Fibroblast of lung (primary cell): Measurements from ENCODE around the gene PACRG. TPM values are rescaled to one million over a fixed set of nuclear protein-coding genes. Genes with fewer than 3 reads are reported as not detected.

ENCODE experiments used
- DNase-seq, 2 donors: peaks; one replicate each; pipeline versions ENCODE4 v3.0.0 to v3.0.0-alpha.2; 2010; ENCODE audit warnings: low read depth in 2 of 2
- H2AFZ ChIP-seq: 2 replicates; pipeline ENCODE4 v1.5.1; 2012; ENCODE audit warnings: low read length, control low read depth, inconsistent platforms
- H3K27ac ChIP-seq: 2 replicates; pipeline ENCODE4 v1.5.1; 2011; ENCODE audit warnings: low read length, control low read depth; ENCODE audit not compliant: insufficient read depth
- H3K27me3 ChIP-seq: 2 replicates; pipeline ENCODE4 v1.5.1; 2011; ENCODE audit warnings: mild to moderate bottlenecking, low read length; ENCODE audit not compliant: control insufficient read depth, insufficient read depth
- H3K36me3 ChIP-seq: 2 replicates; pipeline ENCODE4 v1.5.1; 2011; ENCODE audit warnings: low read length; ENCODE audit not compliant: control insufficient read depth, insufficient read depth
- H3K4me1 ChIP-seq: 2 replicates; pipeline ENCODE4 v1.5.1; 2011; ENCODE audit warnings: low read length; ENCODE audit not compliant: control insufficient read depth, insufficient read depth; ENCODE audit errors: extremely low read depth
- H3K4me2 ChIP-seq: 2 replicates; pipeline ENCODE4 v1.5.1; 2011; ENCODE audit warnings: low read length, control low read depth; ENCODE audit not compliant: insufficient read depth; ENCODE audit errors: extremely low read depth
- H3K4me3 ChIP-seq, 4 experiments: fragments of 200-600 bp in 1 of 4; sonication (generic) in 1 of 4; replicated peaks in 1 of 4; 2 replicates each; pipeline ENCODE4 v1.5.1; 2011 to 2016; ENCODE audit warnings: low read length in 4 of 4, low read depth in 3 of 4, mild to moderate bottlenecking in 3 of 4, control low read depth in 2 of 4, inconsistent platforms in 1 of 4, mixed read lengths in 1 of 4; ENCODE audit not compliant: insufficient read depth in 1 of 4; ENCODE audit errors: control extremely low read depth in 1 of 4
- H3K79me2 ChIP-seq: 2 replicates; pipeline ENCODE4 v1.5.1; 2012; ENCODE audit warnings: mild to moderate bottlenecking, low read length, inconsistent platforms; ENCODE audit not compliant: control insufficient read depth, insufficient read depth
- H3K9ac ChIP-seq: 2 replicates; pipeline ENCODE4 v1.5.1; 2011; ENCODE audit warnings: mild to moderate bottlenecking, low read length, control low read depth; ENCODE audit not compliant: insufficient read depth
- H3K9me3 ChIP-seq: 2 replicates; pipeline ENCODE4 v1.5.1; 2012; ENCODE audit warnings: low read depth, low read length; ENCODE audit not compliant: control insufficient read depth, insufficient read depth
- H4K20me1 ChIP-seq: 2 replicates; pipeline ENCODE4 v1.5.1; 2011; ENCODE audit warnings: low read length; ENCODE audit not compliant: control insufficient read depth, insufficient read depth; ENCODE audit errors: extremely low read depth
- EZH2 ChIP-seq: IDR thresholded peaks from 2 replicates; pipeline ENCODE4 v1.5.1; 2012; ENCODE audit warnings: low read length, control low read depth, mild to moderate bottlenecking; ENCODE audit errors: missing control alignments
- polyA plus RNA-seq, 2 donors: library from polyadenylated mRNA; depleted of rRNA in 1 of 2; stranded (reverse) in 1 of 2; unstranded in 1 of 2; fragments of >200 nt; gene quantifications; 2 replicates each; pipeline ENCODE4 v1.2.1, GENCODE V29; 2011 to 2012; ENCODE audit warnings: missing spikeins in 1 of 2
- total RNA-seq: library from RNA; depleted of rRNA; stranded (reverse); fragments of >200 nt; gene quantifications from 2 replicates; pipeline ENCODE4 v1.2.1, GENCODE V29; 2014
- TF ChIP-seq, protein P1 (sequence below), 2 donors: IDR thresholded peaks in 1 of 2; conservative IDR thresholded peaks in 1 of 2; 1 replicate in 1 of 2; 2 replicates in 1 of 2; pipeline ENCODE4 v1.5.1; 2011 to 2012; ENCODE audit warnings: low read length in 2 of 2, control low read depth in 1 of 2, inconsistent platforms in 1 of 2, low read depth in 1 of 2, mild to moderate bottlenecking in 1 of 2

Gene PACRG
- total and polyA plus RNA-seq, 2 donors (not counting 1 experiment from before 2014, with no cell fraction given): 0.30 to 0.66 TPM

DNA sequence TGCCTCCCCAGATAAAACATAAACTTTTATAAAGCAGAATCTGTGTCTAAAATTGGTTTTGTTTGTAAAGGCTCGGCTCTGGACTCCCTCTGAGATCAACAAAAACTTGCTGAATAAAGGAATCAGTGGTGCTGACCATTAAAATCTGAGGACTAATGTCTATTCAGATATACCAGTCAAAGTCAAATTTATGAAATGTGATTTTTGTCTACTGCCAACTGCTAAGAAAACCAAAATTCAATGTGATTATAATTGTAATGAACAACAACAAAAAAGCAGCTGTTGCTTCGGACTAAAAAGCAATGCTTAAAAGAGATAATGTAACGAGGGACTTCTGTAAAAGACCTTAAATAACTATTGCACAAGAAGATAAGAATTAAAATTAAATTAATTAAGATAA, 26.8 kb upstream of the PACRG start:
- Histone ChIP-seq H3K4me1 (no peaks in the 10 kb centered on the region), H3K9ac (no peak overlapping the region), H3K9me3 (no peaks in the 10 kb centered on the region), H3K27ac (no peak overlapping the region), H3K4me3 (no peak overlapping the region), H4K20me1 (no peaks in the 10 kb centered on the region), H2AFZ (no peak overlapping the region), H3K4me2 (no peak overlapping the region), H3K79me2 (no peaks in the 10 kb centered on the region), H3K27me3 (no peaks in the 10 kb centered on the region), H3K36me3 (no peaks in the 10 kb centered on the region)
- TF ChIP-seq, protein P1, sequence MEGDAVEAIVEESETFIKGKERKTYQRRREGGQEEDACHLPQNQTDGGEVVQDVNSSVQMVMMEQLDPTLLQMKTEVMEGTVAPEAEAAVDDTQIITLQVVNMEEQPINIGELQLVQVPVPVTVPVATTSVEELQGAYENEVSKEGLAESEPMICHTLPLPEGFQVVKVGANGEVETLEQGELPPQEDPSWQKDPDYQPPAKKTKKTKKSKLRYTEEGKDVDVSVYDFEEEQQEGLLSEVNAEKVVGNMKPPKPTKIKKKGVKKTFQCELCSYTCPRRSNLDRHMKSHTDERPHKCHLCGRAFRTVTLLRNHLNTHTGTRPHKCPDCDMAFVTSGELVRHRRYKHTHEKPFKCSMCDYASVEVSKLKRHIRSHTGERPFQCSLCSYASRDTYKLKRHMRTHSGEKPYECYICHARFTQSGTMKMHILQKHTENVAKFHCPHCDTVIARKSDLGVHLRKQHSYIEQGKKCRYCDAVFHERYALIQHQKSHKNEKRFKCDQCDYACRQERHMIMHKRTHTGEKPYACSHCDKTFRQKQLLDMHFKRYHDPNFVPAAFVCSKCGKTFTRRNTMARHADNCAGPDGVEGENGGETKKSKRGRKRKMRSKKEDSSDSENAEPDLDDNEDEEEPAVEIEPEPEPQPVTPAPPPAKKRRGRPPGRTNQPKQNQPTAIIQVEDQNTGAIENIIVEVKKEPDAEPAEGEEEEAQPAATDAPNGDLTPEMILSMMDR (conservative IDR thresholded peaks at IDR 0.05 in 1 of 2, IDR thresholded peaks at IDR 0.05 in 1 of 2; ENCODE audit: low read depth in 1 of 2, low read length in 2 of 2): no peak
- TF ChIP-seq EZH2: no peak
- no peak for DNase-seq

DNA sequence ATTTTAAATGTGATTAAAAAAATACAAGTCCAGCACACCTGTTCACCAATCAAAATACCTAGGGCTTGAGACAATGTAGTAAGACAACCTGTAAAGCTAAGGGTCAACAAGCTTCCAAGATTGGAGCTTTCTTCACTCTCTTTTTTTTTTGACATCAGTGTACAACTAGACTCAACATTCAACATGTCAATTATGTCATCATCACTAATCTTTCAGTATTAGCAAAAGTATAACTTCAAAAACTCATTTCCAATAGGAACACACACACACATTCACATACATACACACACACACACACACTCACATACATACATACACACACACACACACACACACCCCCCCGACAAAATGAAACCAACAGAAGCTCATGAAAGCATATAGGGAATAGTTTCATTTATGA, 26.2 kb upstream of the PACRG start:
- no peak overlapping the region for H3K4me2 ChIP-seq
- H3K4me1 ChIP-seq: no peaks in the 10 kb centered on the region
- no peaks in the 10 kb centered on the region for H3K27me3 ChIP-seq
- no peak overlapping the region for H3K27ac ChIP-seq
- no peak overlapping the region for H2AFZ ChIP-seq
- H3K9me3 ChIP-seq: no peaks in the 10 kb centered on the region
- H3K4me3 ChIP-seq: peak overlapping the region in 1 of 4 experiments; percentile 3
- peak in 1 of 2 donors; percentile 11 for DNase-seq
- no peaks in the 10 kb centered on the region for H3K79me2 ChIP-seq
- no peak overlapping the region for H3K9ac ChIP-seq
- TF ChIP-seq, protein P1 (conservative IDR thresholded peaks at IDR 0.05 in 1 of 2, IDR thresholded peaks at IDR 0.05 in 1 of 2; ENCODE audit: low read depth in 1 of 2, low read length in 2 of 2): no peak
- no peak for TF ChIP-seq EZH2
- no peaks in the 10 kb centered on the region for H4K20me1 ChIP-seq
- no peaks in the 10 kb centered on the region for H3K36me3 ChIP-seq

DNA sequence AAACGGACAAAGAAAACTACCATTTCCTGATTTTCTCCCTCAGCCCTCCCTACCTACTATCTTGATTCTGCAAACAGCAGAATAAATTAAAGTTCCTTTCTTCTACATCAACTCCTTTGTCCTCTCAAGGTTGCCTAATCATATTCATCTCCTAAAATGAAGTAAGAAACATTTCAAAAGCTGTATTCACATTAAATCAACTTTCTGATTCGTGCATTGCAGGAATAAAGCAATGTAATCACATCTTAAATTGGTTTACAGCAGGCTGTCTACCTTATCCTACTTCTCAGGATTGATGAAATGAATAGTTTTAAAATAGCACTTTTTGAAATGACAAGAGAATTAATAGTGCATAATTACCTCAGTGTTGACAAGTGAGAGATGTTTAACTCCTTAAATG, 25.3 kb upstream of the PACRG start:
- no peaks in the 10 kb centered on the region for H3K4me1 ChIP-seq
- no peaks in the 10 kb centered on the region for H3K9me3 ChIP-seq
- DNase-seq: no peak
- no peaks in the 10 kb centered on the region for H3K36me3 ChIP-seq
- no peak overlapping the region for H3K4me3 ChIP-seq
- no peak overlapping the region for H3K4me2 ChIP-seq
- no peak overlapping the region for H3K9ac ChIP-seq
- H3K79me2 ChIP-seq: no peaks in the 10 kb centered on the region
- H3K27me3 ChIP-seq: no peaks in the 10 kb centered on the region
- H3K27ac ChIP-seq: no peak overlapping the region
- no peaks in the 10 kb centered on the region for H4K20me1 ChIP-seq
- no peak overlapping the region for H2AFZ ChIP-seq
- TF ChIP-seq, protein P1 (conservative IDR thresholded peaks at IDR 0.05 in 1 of 2, IDR thresholded peaks at IDR 0.05 in 1 of 2; ENCODE audit: low read depth in 1 of 2, low read length in 2 of 2): no peak
- no peak for TF ChIP-seq EZH2
